Fibroblast of gingiva (primary cell): ENCODE measurements around the gene ATP8B3.
"Not testable (repeated sequence)": the region's sequence is repeated elsewhere in the genome, so short reads cannot be mapped to it uniquely, and the experiment has no call there.

Experiments
- DNase-seq: peaks from one replicate; pipeline ENCODE4 v3.0.0-alpha.2; 2011; ENCODE audit warnings: low read depth

Gene ATP8B3

DNA sequence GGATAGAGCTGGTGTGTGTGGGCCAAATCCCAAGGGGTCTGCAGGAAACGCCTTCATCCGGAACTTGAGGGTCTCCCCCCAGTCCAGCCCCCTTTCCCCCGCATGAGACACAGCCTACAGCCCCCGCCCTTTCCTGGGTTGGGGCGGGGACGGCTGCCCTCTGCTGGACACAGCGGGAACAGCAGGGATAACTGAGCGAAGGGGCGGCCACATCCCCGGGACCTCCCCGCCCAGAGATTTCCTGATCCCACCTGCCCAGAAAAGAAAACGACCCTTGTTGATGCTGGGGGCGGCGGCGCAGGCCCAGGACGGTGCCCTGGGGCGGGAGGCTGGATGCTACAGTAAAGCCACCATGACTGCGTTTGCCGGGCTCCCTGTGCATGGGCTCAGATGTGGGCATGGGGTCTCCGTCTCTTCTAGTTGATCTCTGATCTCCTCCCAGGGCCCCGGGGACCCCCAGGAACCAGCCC lies 44.6 kb downstream of the ATP8B3 start:
- no peak for DNase-seq

DNA sequence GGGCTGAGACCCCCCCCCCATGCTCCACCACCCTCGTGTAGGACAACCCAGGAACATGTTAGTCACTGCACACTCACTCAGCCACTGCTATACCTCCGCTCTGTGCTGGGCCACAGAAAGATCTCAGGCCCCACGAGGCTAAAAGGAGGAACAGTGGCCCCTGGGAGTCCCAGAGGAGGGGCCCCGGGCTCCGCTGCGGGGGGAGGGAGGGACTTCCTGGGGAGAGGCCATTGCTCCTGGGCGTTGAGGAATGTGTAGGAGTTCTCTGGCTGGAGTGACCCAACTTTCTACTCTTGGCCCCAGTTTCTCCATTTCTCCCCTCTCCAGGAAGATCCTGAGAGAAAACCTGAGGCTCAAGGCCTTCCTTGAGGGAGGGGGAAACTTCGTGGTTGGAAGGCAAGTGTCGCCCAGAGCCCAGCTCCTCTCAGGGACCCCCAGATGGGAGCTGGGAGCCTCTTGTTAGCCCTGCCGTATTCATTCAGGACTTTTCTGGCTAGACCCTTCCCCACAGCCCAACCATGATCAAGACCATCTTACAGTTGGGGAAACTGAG lies 45.2 kb downstream of the ATP8B3 start:
- no peak for DNase-seq

- DNase-seq: no peak
Observed at GRCh38 chr19:1765904-1766799, 45.9 kb downstream of the ATP8B3 start.

DNA sequence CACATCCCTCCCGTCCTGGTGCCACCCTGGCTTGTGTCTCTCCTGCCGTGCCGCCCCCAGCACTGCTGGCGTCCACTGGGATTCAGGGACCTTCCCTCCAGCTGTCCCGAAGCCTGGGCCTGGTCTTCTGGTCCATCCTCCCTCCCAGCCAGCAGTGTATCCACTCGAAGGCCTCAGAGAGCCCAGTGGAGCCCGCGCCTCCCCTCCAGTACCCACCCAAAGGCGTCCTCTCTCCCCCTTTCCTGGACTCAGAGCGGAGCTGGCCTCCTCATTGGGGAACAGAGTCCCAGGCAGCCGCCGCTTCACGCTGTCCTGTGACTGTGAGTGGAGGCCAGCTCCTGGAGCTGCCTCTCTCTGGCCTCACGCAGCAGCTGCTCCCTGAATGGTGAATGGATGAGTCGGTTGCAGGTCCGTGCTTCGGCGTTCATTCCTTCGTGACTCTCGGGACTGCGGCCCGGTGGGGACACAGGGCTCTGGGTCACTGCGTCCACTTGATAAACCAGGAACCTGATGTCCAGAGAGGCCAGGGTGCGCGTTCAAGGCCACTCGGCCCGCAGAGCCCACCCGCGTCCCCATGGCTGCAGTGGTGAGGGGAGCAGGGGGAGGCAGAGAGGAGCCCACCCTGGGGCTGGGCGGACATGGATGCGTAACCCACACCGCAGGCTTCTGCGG lies 46.7 kb downstream of the ATP8B3 start:
- no peak for DNase-seq

- no peak for DNase-seq
Observed at GRCh38 chr19:1764729-1765128, 47.3 kb downstream of the ATP8B3 start.

DNA sequence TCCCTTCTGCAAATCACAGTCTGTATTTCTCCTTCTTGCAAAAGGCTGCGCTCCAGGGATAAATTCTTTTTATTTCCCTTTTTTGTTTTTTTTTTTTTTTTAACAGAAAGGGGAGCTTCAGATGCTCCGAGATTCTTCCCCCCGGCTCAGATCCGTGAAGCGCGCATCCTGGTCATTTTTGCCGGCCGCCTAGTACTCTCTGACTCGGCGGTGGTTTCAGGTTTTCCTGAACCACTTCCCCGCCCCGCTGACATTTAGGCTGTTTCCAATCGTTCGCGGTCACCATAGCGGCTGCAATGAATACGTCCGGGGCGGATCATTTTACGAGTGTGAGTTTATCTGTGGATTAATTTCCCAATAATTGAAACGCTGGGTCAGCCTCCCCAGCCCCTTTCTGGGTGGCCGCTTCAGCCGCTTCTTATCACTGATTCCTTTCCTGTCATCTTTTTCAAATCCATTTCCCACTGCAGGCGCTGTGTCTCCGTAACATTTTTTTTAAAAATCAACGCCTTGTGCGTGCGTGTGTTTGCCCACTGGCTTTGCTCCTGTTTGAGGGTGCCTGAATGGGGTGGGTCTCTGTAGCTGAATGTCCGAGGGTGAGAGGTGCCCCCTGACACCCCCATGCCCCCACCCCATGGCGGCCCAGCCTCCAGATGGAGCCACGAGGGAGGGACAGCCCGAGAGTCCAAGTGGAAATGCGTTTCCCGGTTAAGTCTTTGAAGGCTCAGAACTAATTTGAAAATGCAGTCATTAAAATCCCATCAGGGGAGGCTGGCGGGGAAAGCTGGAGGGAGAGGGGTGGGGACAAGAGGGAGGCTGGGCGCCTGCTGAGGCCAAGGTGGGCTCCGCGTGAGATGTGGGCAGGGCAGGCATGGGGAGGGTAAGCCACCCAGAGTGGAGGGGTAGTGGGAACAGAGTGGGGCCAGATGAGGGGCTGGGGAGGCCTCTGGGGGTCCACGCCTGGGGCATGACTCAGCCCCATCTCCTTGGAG lies 48.1 kb downstream of the ATP8B3 start:
- no peak for DNase-seq

GRCh38 chr19:1762243-1763117 lies 49.6 kb downstream of the ATP8B3 start:
- no peak for DNase-seq

GRCh38 chr19:1761528-1762242 lies 50.4 kb downstream of the ATP8B3 start:
- no peak for DNase-seq

GRCh38 chr19:1760786-1761527 lies 51.1 kb downstream of the ATP8B3 start:
- DNase-seq: not testable (repeated sequence)

DNA sequence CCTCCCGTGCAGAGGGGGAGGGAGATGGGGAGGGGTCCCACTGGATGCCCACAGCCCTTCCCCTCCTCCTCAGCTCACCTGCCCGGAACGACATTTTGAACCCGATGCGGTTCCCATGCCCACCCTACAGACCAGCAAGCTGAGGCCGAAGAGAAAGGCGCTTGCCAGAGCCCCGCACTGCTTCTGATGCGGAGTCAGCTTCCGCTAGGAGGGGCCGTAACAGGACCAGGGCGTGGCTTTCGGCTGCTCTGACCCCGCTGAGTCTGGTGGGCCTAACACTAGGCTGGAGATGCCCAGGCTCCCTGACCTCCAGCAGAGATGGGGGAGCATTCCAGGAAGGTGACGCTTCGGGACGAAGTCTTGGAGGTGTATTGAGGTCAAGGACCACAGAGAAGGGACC lies 52.1 kb downstream of the ATP8B3 start:
- no peak for DNase-seq

GRCh38 chr19:1758959-1759903 lies 52.8 kb downstream of the ATP8B3 start:
- no peak for DNase-seq

DNA sequence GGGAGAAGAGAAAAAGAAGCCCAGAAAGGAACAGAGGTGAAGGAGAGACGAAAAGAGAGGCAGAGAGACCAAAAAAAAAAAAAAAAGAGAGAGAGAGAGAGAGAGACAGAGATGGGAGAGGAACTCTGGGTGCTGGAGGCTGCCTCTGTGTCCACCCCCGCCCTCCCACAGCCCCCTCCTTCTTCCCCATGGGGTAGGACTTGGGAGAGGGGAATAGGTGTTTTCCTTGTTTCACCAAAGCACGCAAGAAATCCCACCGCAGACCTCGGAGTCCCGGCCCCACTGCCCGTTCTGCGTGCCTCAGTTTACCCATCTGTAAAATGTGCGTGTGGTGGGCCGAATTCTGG lies 53.9 kb downstream of the ATP8B3 start:
- no peak for DNase-seq

GRCh38 chr19:1757468-1758230 lies 54.4 kb downstream of the ATP8B3 start:
- no peak for DNase-seq

DNA sequence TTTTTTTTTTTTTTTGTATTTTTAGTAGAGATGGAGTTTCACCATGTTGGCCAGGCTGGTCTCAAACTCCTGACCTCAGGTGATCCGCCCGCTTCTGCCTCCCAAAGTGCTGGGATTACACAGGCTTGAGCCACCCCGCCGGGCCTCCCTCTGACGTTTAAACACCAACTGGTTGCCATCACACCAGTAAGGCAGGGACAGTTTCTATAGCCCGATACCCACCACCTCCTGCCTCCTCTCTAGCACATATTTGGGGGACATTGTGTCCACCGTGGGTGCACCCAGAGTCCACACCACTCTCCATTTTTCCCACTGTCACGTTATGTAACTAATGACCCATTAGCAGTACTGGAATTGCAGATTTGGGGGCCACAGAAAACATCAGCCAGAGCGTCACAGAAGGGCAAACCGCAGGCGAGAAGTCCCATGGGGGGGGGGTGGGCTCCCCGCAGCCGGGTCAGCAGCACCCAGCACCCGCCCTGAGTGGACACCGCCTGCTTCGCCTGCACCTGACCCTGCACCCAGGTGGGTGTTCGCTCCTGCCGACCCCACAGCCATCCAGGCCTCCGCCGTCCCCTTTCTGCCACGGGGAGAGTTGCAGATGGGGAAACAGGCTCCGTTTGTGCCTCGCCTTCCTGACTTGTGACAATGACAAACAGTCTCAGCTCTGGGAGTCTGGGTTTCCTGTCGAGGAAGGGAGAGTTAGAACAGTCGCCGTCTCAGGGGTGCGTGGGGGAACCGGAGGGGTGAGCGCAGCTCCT lies 55.2 kb downstream of the ATP8B3 start:
- DNase-seq: no peak

GRCh38 chr19:1756264-1756663 lies 55.8 kb downstream of the ATP8B3 start:
- no peak for DNase-seq

DNA sequence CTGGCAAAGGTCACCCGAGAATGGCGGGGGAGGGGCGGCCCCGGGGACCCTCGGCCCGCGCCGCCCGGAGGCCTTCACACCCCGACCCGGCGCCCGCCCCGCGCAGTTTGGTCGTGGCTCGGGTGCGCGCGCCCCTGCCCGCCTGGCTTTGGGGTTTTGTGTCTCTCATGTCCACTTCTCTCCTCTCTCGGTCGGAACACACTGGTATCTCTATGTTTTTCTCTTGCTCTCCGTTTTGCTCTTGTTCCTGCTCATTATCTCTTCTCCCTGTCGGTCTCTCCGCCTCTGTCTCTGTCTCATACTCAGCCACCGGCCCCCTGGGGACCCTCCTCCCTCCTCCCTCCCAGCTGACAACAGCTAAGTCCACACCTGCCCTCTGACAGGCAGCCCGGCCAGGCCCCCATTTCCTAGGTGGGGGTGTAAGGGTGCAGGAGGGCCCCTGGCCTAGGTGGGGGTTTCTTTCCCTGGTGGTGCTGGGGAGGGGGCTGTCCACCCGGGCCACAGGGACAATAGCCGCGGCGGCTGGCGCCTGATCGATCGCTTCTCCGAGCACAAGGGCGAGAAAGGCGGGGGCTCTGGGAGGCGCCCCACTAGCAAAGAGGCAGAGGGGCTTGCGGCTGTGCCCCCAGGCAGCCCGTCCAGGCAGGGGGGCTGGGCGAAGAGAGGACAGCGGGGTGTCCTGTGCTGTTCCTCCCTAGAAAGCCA lies 56.5 kb downstream of the ATP8B3 start:
- no peak for DNase-seq
